Measurements from ENCODE around the gene PIH1D2.
"Not testable (repeated sequence)": the region's sequence is repeated elsewhere in the genome, so short reads cannot be mapped to it uniquely, and the experiment has no call there.

The PIH1D2 gene

DNA sequence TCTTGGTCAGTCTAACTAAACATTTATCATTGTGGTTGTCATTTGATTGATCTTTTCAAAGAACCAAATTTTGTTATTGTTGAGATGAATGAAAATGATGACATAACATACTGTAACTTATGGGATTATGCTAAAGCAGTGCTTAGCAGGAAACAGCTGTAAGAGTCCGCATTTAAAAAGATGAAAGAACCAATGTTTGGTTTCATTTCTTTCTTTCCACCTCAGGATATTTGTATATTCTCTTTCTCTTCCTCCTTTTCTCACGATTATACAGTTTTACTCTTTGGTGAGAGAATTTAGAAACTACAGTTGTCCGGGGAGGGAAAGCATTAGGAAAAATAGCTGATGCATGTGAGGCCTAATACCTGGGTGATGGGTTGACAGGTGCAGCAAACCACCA lies 23.1 kb downstream of the PIH1D2 start:
- no peak for DNase-seq

DNA sequence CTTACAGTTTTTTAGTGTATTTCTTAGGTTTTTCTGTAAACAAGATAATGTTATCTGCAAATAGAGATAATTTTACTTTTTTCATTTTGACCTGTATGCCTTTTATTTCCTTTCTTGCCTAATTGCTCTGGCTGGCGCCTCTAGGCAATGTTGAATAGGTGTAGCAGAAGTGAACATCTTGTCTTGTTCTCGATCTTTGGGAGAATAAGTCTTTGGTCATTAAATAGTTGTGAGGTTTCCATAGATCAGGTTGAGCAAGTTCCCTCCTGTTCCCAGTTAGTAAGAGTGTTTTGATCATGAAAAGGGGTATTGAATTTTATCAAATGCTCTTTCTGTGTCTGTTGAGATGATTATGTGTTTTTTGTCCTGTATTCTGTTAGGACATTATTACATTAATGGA lies 24.0 kb downstream of the PIH1D2 start:
- DNase-seq = no peak

DNA sequence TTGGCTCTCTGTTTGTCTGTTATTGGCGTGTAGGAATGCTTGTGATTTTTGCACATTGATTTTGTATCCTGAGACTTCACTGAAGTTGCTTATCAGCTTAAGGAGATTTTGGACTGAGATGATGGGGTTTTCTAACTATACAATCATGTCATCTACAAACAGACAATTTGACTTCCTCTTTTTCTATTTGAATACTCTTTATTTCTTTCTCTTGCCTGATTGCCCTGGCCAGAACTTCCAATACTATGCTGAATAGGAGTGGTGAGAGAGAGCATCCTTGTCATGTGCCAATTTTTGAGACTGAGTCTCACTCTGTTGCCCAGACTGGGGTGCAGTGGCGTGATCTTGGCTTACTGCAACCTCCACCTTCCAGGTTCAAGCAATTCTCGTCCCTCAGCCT lies 25.6 kb downstream of the PIH1D2 start:
- DNase-seq = not testable (repeated sequence)

DNA sequence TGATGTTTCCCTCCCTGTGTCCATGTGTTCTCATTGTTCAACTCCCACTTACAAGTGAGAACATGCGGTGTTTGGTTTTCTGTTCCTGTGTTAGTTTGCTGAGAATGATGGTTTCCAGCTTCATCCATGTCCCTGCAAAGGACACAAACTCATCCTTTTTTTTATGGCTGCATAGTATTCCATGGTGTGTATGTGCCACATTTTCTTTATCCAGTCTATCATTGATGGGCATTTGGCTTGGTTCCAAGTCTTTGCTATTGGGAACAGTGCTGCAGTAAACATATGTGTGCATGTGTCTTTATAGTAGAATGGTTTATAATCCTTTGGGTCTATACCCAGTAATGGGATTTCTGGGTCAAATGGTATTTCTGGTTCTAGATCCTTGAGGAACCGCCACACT lies 27.2 kb downstream of the PIH1D2 start:
- DNase-seq = not testable (repeated sequence)

DNA sequence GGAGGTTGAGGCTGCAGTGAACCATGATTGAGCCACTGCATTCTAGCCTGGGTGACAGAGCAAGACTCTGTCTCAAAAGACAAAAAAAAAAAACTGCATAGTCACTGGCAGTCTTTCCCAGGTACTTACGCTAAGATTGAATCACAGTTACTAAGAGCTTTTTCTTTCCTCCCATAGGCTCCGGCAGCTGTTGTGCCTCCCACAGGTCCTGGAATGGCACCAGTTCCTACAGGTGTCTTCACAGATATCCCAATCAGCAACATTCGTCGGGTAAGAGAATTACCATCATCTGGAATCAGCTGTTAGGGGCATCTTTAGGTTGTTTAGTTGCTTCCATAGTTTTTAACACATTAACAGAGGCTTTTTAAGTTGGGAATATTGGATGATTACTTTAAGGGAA lies 28.9 kb downstream of the PIH1D2 start:
- no peak for DNase-seq

DNA sequence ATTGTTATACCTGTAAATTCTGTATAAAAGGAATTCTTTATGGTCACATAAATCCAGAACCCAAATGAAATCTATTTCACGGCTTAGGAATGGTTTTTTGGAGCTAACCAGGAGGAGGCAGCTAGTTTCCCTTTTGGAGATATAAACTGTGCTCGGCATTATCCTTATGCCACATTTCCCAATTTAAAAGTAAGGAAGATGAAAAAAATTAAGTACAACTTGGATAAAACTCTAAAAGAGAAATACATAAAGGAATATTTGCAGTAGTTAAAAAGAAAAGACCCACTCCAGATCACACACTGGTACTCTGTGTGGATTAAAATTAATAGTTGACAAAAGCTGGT lies 30.9 kb downstream of the PIH1D2 start:
- DNase-seq = no peak

DNA sequence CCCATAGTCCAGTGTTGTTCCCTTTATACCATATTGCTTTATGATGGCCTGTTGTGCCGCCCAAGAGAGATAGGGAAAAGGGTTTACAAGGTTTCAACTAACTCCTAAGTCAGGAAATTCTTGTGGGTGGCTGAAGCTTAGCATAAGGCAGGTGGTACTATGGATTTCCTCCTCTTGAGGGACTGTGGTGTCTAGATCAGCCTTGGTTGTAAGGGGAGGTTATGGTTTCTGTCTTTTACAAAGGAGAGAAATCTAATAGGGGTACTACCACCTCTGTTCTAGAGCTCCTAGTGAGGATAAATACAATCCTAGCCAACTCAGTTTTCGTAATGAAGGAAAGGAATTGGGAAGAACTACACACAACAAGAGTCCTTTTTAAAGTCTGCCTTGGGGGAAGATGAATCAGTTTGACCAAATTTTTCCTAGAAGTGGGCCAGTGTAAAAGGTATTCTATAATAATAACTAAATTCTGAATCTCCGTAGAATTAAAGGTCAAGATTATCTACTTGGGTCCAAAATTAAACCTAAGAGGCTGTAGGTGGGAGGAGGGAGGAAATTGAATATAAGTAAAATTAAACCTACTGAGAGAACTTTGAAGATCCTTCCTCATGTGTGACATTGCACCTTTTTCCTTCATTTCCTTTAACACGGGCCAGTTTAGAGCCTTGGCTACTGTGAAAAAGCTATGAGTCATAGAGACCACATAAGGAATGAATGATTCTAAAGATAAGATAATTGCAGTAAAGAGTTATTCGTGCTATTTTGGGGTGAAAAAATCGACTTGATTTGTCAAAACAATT lies 31.5 kb downstream of the PIH1D2 start:
- no peak for DNase-seq

DNA sequence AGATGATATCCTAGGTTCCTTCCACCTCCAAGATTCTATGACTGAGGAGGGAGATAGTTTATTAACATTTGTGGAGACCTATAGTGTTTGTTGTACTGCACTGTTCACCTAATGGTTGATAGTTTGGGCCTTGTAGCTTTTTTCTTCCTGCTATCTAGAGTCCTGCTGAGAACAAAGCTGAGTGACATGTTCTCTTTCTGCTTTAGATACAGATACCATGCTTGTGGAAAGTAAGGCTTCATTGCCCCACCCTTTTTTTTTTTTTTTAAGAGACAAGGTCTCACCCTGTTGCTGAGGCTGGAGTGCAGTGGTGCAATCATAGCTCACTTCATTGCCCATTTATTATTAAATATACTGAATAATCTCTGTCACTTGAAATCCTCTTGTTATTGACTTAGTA lies 36.3 kb downstream of the PIH1D2 start:
- no peak for DNase-seq

DNA sequence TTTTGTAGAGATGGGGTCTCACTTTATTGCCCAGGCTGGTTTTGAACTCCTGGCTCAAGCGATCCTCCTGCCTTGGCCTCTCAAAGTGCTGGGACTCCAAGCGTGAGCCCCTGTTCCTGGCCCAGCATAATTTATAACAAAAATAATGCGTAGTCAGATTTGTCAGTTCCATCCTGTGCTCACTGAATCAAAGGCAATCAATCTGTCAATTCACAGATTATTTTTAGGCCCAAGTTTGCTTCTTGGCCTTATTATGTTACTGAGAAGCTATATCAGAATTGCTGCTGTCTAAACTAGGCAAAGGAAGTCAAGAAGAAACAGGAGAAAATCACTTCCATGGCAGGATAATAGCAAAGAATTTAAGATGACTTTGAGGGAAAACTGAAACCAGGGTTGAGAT lies 39.9 kb downstream of the PIH1D2 start:
- DNase-seq = no peak

DNA sequence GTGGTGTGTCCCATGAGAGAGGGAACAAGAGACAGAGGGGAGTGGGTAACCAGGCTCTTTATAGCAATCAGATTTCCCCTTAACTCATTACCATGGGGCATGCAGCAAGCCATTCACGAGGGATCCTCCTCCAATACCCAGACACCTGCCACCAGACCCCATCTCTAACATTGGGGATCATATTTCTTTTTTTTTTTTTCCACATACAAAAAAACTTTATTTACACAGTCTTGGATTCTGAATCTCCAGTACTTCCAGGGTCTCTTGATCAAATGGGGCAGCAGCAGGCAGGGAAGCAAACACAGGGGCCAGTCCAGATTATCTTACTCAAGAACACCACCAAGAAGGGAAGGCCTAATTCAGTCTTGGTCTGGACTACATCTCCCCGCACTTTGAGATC lies 44.4 kb downstream of the PIH1D2 start:
- no peak for DNase-seq

DNA sequence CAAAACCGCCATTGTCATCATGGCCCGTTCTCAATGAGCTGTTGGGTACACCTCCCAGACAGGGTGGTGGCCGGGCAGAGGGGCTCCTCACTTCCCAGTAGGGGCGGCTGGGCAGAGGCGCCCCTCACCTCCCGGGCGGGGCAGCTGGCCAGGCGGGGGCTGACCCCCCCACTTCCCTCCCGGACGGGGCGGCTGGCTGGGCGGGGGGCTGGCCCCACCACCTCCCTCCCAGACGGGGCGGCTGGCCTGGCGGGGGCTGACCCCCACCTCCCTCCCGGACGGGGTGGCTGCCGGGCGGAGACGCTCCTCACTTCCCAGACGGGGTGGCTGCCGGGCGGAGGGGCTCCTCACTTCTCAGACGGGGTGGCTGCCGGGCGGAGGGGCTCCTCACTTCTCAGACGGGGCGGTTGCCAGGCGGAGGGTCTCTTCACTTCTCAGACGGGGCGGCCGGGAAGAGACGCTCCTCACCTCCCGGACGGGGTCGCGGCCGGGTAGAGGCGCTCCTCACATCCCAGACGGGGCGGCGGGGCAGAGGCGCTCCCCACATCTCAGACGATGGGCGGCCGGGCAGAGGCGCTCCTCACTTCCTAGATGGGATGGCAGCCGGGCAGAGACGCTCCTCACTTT lies 46.9 kb downstream of the PIH1D2 start:
- DNase-seq = not testable (repeated sequence)

DNA sequence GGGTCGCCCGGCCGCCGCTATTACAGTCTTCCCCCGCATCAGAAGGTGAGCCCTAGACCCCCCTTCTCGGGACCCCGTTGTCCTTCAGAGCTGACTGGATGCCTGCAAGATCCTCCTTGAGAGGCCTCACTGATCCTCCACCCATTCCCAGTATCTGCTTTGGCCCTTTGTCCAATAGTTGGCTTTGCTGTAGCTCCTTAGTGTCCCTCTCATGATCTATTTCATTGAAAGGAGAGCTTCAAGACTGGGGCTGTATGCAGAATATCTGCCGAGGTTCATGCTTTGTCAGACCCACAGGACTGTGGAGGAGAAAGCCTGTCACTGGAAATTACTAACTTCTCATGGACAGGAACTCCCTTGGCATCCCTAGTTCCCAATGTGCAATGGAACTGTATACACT lies 48.1 kb downstream of the PIH1D2 start:
- no peak for DNase-seq

DNA sequence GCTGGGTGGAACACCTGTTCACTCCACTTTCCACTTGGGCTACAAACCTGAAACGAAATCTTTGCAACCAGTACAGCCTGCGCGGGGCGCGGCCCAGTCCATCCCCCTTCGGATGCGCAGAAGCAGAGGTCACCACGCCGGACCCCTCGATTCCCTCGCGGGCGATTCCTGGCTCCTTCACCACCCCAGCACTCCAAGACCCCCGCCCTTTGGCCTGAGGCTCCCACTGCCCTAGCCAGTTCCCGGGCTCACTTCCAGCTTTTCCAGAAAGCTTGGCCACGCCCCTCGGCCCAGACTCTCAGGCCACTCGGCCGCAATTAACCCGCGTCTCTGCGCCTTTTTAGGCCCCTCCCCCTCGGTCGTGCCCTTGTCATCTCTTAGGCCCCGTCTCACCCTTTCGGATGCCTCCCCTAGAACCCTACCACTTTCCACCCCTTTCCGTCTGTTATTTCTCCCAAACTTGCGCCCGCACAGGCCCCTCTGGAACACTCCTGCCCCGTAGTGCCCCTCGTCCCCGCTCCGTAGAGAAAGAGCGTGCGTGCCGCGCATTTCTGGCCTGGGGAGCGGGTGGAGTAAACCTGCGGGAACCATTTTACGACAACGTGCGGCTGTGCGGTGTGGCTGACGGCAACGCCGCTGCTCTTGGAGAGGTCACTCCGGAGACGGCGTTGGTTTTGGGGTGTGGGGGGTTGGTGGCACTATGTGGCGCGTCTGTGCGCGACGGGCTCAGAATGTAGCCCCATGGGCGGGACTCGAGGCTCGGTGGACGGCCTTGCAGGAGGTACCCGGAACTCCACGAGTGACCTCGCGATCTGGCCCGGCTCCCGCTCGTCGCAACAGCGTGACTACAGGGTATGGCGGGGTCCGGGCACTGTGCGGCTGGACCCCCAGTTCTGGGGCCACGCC lies 48.8 kb downstream of the PIH1D2 start, which contains the start of gene DLAT:
Gene DLAT, plus strand, starts transcription at position 636 of the 906 bp plus-strand sequence. Its CDS starts 65 bp downstream, at position 701.
- peak; percentile 65 for DNase-seq

DNA sequence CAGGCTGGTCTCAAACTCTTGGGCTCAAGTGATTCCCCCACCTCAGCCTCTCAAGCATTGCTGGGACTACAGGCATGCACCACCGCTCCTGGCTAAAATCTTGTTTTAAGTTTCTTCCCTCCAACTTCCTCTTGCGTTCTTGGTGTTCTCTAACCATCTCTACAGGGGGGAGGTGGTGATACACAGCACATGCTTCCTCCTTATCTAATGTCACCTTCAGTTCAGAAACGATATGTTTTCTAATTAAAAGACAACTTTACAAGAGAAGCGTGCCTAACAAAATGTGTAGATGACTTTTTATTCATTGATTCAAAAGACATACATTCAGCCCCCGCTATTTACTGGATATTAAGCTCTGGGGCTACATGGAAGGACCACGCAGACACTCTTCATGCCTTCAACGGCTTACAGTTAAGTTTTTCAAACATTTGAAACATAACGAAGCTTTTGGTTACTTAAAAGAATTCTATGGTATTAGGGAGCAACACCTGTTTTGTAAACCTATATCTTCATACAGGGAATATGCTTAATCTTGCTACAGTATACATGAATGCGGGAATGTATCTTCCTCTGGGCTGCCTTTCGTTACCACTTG lies 49.5 kb downstream of the PIH1D2 start:
- no peak for DNase-seq

DNA sequence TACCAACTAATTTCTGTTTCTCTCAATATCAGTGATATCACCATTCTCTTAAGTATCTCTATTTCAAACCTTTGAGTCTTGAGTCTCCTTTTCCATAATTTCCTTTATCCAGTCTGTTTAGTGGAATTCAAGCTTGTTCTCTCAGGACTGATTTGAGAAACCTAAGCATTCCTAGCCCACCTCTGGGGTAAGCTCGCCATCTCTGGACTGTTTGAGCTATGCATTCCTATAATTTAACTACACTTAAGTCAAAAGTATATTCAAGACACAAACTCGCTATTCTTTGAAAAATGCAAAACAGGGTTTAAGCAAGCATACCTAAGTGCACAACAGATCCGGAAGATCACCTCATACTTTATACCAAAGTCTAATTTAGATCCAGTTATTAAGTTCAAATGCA lies 50.7 kb downstream of the PIH1D2 start:
- no peak for DNase-seq

DNA sequence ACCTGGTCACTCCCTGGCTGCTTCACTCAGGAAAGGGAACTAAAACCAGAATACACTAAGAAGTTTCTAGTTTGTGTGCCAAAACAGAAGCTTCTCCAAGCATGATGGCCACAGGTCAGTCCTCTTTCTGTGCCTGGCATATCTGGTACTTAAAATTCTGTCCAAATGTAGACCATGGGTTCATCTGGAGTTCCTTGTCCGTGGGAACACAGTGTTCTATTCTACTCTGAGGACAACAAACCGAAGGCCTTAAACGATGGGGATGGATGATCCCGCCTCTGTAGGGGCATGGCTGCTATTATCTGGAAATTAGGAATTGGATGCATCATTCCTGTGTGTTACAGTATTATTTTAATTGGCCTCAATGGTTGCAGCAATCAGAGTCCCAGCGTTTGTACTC lies 54.8 kb downstream of the PIH1D2 start:
- DNase-seq = no peak
